Stimulated activated CD4-positive, alpha-beta T cell treated with anti-CD3 and anti-CD28 coated beads, Interleukin-12 subunit alpha, Interleukin-12 subunit beta, amount 100 ng/mL, for 24 hours (primary cell): ENCODE results near the gene SLC39A11.

Source experiments
- DNase-seq, 2 experiments: peaks; one replicate each; pipeline ENCODE4 v3.0.0-alpha.2; 2020; ENCODE audit warnings: low read depth in 2 of 2

The SLC39A11 gene

GRCh38 chr17:72619976-72620650 is 472.4 kb downstream of the SLC39A11 start:
- no peak for DNase-seq

DNA sequence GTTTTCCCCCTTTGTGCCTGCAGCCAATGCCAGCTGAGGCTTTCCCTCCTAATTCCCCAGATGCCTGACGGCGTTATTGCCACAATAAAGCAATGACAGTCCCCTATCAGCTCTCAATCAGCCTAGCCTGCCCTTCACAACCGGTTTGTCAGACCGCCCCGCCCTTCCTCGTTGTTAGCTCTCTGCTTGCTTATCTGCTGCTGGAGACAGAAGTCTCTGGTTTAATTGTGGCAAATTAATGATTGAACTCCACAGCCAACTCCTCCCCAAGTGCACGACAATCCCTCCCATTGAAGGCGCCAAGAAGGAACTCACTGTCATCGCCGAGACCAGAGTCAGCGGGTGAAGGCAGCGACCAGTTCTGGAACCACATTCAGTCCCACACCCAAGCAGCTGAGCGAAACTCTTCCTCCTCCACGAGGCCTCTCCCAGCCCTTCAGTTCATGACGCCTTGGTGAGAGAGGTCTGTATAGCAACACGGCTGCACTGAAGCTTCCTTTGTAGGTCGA is 474.4 kb downstream of the SLC39A11 start:
- peak in 1 of 2 experiments; percentile 3 for DNase-seq

DNA sequence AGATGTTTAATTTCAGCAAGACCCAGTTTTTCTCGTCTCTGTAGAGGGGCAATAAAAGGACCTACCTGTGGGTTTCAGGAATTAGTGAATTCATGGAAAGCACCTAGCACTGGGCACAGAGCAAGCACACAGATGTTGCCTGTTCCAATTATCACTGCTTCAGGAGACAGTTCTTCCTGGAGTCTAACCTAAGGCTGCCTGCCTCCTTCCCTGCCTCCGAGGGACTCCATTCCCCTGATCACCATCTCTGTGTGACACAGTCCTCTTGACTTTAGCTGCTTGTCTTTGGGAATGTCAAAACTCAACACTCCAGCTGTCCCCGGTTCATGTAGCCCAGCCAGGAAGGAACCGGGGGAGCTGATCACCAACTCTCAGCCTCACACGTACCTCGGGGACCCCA is 474.9 kb downstream of the SLC39A11 start:
- DNase-seq: no peak

- no peak for DNase-seq
These were observed 476.0 kb downstream of the SLC39A11 start for GRCh38 chr17:72616447-72616846.

- DNase-seq: no peak
These were observed 476.9 kb downstream of the SLC39A11 start for GRCh38 chr17:72615627-72615991.

- no peak for DNase-seq
These were observed 477.4 kb downstream of the SLC39A11 start for GRCh38 chr17:72614871-72615626.

GRCh38 chr17:72614476-72614870 is 478.0 kb downstream of the SLC39A11 start:
- DNase-seq: no peak

- DNase-seq: no peak
These were observed 478.6 kb downstream of the SLC39A11 start for GRCh38 chr17:72613806-72614292.

DNA sequence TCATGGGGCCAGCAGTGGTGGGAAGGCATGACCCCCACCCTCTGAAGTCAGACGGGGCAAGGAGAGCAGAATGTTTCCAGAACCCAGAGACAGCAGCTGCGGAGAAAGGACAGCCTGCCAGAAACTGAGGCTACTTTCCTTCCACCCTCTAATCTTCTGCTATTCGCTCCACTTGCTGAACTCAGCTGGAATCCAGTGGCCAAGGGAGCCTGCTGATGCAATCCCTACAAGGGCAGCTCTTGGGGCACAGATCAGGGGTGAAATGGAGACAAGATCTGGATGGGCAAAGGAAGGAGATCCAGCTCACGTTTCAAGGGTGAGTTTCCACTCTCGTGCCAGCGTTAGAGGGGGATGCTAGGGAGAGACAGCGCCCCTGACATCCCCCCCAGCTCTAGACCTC is 479.1 kb downstream of the SLC39A11 start:
- DNase-seq: no peak

GRCh38 chr17:72611172-72611571 is 481.3 kb downstream of the SLC39A11 start:
- no peak for DNase-seq

DNA sequence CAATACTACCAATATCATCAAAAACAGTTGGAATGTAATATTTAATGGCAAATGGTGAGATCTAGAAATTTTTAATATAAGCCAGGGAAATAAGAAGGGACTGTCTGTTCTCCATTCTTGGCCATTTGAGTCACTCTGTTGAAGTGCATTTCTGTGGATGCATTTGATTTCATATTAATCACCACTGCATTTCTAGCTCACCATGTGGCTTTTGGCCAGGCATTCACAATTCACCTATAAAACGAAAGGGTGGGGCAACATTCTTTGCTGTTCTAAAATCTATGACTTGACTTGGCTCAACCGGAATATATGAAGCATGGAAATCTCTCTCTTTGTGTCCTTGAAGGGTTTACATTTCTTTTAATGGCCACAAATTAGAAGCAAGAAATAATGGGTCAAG is 483.0 kb downstream of the SLC39A11 start:
- DNase-seq: no peak

DNA sequence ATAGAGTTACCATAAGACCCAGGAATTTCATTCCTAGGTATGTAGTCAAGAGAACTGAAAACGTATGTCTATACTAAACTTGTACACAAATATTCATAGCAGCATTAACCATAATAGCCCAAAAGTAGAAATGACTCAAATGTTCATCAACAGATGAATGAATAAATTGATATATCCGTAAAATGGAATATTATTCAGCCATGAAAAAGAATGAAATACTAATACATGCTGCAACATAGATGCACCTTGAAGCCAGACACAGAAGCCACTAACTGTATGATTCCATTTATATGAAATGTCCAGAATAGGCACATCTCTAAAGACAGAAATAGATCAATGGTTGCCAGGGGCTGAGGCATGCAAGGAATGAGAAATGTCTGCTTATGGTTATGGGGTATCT is 484.1 kb downstream of the SLC39A11 start:
- no peak for DNase-seq

DNA sequence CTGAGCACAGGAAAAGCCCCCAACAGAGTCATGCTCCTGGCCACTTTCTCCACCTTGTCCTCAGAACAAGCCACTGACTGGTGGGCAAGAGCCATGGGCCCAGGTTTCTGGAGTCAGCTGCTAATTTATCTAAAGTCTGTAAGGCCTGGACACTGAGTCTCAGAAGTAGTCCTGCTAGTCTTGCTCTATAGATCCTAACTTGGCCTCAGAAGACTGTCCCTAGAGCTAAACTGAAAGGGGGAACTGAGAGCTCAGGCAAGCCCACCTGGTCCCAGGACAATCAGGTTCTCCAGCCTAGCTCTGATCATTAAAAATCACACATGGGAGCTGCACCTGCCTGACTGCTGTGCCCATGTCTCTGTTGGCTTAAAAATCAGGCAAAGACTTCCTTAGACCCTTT is 485.8 kb downstream of the SLC39A11 start:
- no peak for DNase-seq

DNA sequence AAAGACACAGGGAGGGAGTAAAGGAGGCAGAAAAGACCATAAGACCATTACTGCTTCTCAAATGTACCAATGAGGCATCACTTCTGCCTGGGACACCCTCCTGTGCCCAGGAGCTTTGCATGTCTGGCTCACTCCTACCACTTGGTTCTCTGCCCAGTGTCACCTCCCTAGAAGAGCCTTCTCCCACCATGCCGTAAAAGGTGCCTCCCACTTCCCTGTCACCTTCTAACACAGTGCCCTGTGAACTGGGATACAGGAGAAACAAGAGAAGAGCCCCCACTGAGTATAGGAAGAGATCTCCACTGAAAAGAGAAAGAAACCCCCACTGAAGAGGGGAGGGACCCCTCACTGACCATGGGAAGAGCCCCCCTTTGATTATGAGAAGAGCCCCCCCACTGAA is 486.9 kb downstream of the SLC39A11 start:
- DNase-seq: no peak

DNA sequence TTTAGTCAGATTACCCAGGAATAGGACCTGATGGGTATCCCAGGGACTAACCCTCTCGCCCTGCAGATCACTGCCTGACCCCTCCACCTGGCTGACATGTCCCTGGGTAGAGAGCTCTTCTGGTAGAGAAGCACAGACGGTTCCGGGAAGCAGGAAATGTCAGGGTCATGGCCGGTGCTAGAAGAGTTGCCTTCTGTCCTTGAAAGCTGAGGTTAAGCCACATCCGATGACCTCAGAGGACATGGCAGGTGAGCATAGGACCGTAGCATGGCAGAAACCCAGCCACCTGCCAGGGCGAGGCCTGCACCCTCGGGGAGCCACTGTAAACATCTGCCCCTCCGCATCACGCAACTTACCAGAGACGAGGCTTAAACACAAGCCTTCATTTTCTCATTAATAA is 488.0 kb downstream of the SLC39A11 start:
- no peak for DNase-seq

DNA sequence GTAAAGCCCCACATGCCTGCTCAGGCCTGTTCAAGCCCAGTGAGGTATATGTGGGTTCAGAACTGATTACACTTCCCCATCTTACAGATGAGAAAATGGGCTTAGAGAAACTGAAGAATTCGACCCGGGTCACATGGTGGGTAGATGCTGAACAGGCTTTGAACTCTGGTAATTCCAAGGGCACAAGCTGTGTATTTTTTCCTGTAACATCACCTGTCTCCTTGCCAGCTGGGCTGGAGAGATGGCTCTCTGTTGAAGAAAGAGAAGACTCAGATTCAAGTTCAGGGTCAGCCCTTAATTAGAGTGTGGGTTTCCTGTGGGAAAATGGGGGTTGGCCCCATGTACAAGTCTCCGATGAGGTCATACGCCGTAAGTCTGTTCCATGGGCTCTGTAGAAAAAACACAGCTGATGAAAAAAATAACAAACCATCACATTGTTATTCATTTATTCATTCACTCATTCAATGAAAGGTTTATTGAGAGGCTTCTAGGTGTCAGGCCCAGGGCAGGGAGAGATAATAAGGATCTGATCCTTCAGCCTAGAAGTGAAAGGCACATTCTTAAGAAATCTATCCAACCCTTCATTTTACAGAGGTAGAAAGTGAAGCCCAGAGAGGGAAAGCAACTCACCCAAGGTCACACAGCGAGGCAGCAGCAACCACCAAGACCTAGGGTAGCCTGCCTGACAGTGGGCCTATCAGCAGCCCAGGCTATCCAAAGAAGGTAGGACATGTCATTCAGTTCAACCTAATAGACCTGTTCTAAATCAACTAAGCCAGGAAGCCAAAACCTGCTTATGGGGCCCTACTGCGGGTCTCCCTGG is 488.9 kb downstream of the SLC39A11 start:
- DNase-seq: no peak

DNA sequence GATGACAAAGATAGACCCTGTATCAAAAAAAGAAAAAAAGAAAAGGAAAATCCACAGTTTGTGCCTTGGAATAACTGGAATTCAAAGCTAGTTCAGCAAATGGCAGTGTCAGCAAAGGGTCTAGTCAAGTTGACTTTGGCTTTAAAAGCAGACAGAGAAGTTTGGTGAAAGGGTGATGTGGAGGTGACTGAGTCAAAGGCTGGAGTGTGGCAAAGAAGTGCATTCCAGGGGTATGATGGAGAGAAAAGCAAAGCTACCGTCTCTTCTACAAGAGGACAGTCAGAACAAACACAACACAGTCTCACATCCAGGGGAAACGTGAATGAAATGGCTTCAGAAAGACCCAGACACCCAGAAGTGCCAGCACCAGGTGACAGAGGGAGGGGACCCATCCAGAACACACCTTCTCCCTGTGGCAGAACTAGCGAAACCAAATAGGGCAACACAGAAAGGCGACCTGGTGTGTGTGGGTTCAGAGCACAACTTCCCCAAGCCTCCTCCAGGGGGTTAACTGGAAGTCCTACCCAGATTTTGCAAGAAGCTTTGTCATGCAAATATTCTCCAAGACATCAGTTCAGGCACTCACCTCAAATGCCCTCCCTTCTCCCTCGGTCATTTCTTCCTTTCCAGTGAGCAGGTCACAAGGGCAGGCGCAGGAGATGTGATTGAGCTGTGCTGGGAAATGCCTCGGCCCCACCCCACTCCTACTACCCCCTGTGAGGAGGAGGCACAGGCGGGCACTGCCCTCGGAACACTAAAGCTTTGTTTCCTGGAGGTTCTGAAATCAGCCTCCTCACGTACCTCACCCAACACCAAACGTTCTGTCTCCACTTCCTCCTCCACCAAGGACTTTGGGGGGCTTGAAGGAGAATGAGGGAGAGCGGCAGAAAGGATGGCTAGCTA is 489.7 kb downstream of the SLC39A11 start:
- no peak for DNase-seq

DNA sequence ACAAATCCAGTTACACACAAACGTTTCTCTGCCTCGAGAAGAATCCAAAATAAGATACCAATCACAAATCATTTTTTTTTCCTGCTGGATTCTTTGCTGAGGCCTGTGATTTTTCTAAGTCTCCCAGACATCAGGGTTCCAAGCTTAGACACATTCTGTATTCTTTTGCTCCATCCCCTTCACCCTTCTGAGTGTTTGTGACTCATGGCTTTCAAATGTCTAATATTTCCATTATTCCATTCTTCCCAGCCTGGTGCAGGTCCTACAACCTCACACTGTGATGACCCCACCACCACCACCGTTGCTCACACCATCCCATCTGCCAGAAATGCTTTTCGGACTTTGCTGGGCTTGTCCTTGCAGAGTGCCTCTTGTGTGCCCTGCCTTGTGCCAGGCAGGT is 491.6 kb downstream of the SLC39A11 start:
- no peak for DNase-seq

DNA sequence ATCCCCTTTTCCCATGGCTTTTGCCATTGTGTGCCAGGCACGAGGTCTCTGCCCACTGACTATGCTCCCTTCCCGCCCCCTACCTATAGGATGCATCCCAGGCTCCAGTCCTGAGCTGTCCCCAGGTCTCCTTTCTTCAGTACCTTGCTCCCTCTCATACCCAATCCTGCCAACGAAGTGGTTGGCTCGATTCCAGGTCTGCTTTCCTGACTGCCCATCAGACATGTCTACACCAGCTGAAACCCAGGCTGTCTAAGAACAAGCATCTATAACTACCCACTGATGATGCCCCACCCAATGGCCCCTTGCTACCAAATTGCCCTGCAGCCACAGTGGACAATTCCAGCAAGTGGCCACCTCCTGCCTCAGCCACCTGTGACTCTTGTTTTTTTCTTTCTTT is 492.6 kb downstream of the SLC39A11 start:
- no peak for DNase-seq

- no peak for DNase-seq
These were observed 493.8 kb downstream of the SLC39A11 start for GRCh38 chr17:72598695-72599094.

DNA sequence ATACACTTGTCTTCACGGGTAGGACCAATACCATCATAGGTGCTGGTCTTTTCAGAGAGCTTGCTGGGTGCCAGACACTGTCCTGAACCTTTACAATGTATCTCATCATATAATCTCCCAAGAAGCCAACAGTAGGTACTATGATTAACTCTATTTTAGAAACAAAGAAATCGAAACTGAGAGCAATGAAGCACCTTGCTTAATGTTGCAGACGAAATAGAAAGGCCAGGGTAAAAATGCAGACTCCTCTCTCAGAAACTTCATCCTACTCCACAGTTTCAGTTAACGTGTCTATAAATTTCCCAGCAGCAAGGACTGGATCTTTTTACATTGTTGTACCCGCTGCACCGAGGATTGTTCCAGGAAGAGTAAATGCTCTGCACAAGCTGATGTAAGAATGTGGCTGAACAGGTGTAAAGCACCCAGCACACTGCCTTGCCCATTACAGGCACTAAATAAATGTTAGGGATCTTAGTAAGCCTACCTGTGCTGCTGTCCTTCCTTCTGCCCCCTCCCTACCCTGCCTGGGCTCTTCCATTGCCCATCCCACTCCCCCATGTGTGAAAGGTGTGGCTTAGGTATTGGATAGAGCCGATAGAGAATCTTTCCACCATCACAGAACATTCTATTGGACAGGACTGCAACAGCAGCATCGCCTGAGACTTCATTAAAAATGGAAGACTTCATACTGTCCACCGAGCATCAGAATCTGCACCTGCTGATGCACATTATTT is 495.0 kb downstream of the SLC39A11 start:
- DNase-seq: no peak
